Measurements from ENCODE around the gene EVI5L.

DNA sequence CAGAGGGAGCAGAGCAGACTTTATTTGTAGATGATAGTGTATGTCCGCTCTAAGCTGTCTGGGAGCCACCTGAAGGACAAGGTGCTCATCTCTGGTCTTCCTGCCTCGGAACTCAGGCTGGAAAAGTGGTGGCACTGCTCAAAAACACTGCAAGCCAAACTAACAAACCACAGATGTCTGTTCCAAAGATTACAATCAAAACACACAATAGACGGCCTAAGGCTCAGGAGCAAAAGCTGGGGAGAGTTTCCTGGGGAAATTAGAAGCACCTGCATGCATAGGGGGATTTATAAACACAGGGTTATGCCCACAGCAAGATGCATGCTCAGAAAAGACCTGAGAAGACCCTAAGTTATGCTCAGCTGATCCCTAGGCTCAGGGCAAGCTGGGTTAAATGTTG lies 9.4 kb upstream of the EVI5L start:
- TF ChIP-seq CTCF (IDR thresholded peaks at IDR 0.05) (no peak), POLR2A (IDR thresholded peaks at IDR 0.05) (no peak), POLR2AphosphoS5 (IDR thresholded peaks at IDR 0.05) (no peak)

All from breast epithelium (tissue), 3 donors.